Body of pancreas (tissue), 4 donors: Measurements from ENCODE around the gene SSRP1.

Experiments used
- CTCF ChIP-seq, 7 experiments: fragments of 450-650 bp in 4 of 7; fragments of 200-600 bp in 3 of 7; sonication (generic) in 3 of 7; IDR thresholded peaks; one replicate each; pipeline ENCODE4 v1.5.1; 2016 to 2019; ENCODE audit warnings: antibody characterized with exemption in 7 of 7
- POLR2A ChIP-seq, 3 donors: fragments of 450-650 bp; IDR thresholded peaks; one replicate each; pipeline ENCODE4 v1.6.1; 2016; ENCODE audit warnings: antibody characterized with exemption in 3 of 3, mild to moderate bottlenecking in 2 of 3

- TF ChIP-seq CTCF (IDR thresholded peaks at IDR 0.05) (no peak), POLR2A (IDR thresholded peaks at IDR 0.05) (no peak)
Measured at GRCh38 chr11:57360991-57361390, 25.3 kb upstream of the SSRP1 start.
